Body of pancreas (tissue), 4 donors: ENCODE measurements around the gene PPP1R9B. TPM values are rescaled to one million over a fixed set of nuclear protein-coding genes. Genes with fewer than 3 reads are reported as not detected.

Source experiments
- ATAC-seq: fragments of 150-250 bp; one replicate; pipeline ENCODE4 v1.9.1; 2016
- DNase-seq, 4 donors: peaks; one replicate each; pipeline ENCODE4 v3.0.0-alpha.2; 2019
- H3K27ac ChIP-seq, 4 donors: fragments of 200-600 bp; sonication (generic); 1 replicate in 3 of 4; 2 replicates in 1 of 4; pipeline versions ENCODE4 v1.5.1 to v1.6.1; 2016 to 2019; ENCODE audit warnings: mild to moderate bottlenecking in 1 of 4, mixed read lengths in 1 of 4, moderate library complexity in 1 of 4
- H3K27me3 ChIP-seq, 2 donors: fragments of 200-600 bp; sonication (generic); one replicate each; pipeline ENCODE4 v1.6.0; 2016; ENCODE audit warnings: mild to moderate bottlenecking in 1 of 2
- H3K36me3 ChIP-seq, 2 donors: fragments of 200-600 bp; sonication (generic); replicated peaks in 1 of 2; 2 replicates each; pipeline ENCODE4 v1.5.1; 2016; ENCODE audit warnings: low read depth in 2 of 2; ENCODE audit not compliant: insufficient read depth in 1 of 2
- H3K4me1 ChIP-seq: fragments of 200-600 bp; sonication (generic); one replicate; pipeline ENCODE4 v1.6.0; 2016
- H3K4me3 ChIP-seq, 2 donors: fragments of 200-600 bp; sonication (generic); 1 replicate in 1 of 2; 2 replicates in 1 of 2; pipeline ENCODE4 v1.5.1; 2016 to 2019
- H3K9me3 ChIP-seq, 3 donors: fragments of 200-600 bp; sonication (generic); 1 replicate in 2 of 3; 2 replicates in 1 of 3; pipeline ENCODE4 v1.5.1; 2016
- POLR2A ChIP-seq, 3 donors: fragments of 450-650 bp; IDR thresholded peaks; one replicate each; pipeline ENCODE4 v1.6.1; 2016; ENCODE audit warnings: antibody characterized with exemption in 3 of 3, mild to moderate bottlenecking in 2 of 3
- WGBS, 2 donors: methylation state at CpG; one replicate each; pipeline ENCODE4 v1.1.5; 2017; 5-methylcytosine and 5-hydroxymethylcytosine counted together
- intact Hi-C: fragments of 100-400 bp; cut with DNase I; formaldehyde crosslinking; loops from one replicate; pipeline ENCODE4 v1.15.1; 2023
- total RNA-seq, 2 donors: library from RNA; depleted of rRNA; stranded (reverse); fragments of >200 nt; gene quantifications; one replicate each; pipeline ENCODE4 v1.1.0, GENCODE V29; 2016
- TF ChIP-seq, protein P1 (sequence below), 7 experiments: fragments of 450-650 bp in 4 of 7; fragments of 200-600 bp in 3 of 7; sonication (generic) in 3 of 7; IDR thresholded peaks; one replicate each; pipeline ENCODE4 v1.5.1; 2016 to 2019; ENCODE audit warnings: antibody characterized with exemption in 7 of 7

The PPP1R9B gene
- total RNA-seq, 2 donors from 2014 or later, result 20.0 to 31.0 TPM

- no peak for DNase-seq
- 72 to 80% methylated on average over 11 to 12 of the region's 12 CpGs for WGBS, 2 donors
Measured at GRCh38 chr17:50181591-50182560, 31.4 kb upstream of the PPP1R9B start.

DNA sequence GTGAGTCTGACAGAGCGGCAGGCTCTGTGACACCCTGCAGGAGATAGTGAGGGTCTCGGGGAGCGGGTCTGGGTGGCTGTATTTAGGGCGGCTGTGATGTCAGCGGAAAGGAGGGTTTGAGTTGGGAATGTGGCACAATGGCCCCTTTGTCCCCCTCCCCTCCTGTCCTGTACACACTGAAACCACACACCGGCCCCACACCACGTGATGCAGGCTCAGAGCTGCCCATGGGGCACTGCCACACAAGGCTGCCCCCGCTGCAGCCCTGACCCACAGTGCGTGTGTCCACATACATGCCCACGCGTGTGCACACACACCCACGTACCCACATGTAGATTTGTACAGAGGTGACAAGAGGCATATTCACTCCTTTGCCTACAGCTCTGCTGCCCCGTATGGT, 30.7 kb upstream of the PPP1R9B start:
- no peaks in the 10 kb centered on the region for H3K9me3 ChIP-seq

More at GRCh38 chr17:50181591-50182560, 31.4 kb upstream of the PPP1R9B start:
- no peak for ATAC-seq
- no peaks in the 10 kb centered on the region for H3K36me3 ChIP-seq
- intact Hi-C loops, result no loop called here
- TF ChIP-seq POLR2A (IDR thresholded peaks at IDR 0.05), result no peak
- TF ChIP-seq, protein P1, sequence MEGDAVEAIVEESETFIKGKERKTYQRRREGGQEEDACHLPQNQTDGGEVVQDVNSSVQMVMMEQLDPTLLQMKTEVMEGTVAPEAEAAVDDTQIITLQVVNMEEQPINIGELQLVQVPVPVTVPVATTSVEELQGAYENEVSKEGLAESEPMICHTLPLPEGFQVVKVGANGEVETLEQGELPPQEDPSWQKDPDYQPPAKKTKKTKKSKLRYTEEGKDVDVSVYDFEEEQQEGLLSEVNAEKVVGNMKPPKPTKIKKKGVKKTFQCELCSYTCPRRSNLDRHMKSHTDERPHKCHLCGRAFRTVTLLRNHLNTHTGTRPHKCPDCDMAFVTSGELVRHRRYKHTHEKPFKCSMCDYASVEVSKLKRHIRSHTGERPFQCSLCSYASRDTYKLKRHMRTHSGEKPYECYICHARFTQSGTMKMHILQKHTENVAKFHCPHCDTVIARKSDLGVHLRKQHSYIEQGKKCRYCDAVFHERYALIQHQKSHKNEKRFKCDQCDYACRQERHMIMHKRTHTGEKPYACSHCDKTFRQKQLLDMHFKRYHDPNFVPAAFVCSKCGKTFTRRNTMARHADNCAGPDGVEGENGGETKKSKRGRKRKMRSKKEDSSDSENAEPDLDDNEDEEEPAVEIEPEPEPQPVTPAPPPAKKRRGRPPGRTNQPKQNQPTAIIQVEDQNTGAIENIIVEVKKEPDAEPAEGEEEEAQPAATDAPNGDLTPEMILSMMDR (IDR thresholded peaks at IDR 0.05), result no peak
- H3K27me3 ChIP-seq, result no peaks in the 10 kb centered on the region
- peaks cover 15% of the 10 kb centered on the region for H3K4me1 ChIP-seq
- H3K9me3 ChIP-seq, result no peaks in the 10 kb centered on the region
- no peak overlapping the region for H3K4me3 ChIP-seq
- no peak overlapping the region for H3K27ac ChIP-seq

GRCh38 chr17:50180620-50181019, 30.1 kb upstream of the PPP1R9B start:
- Histone ChIP-seq H3K36me3 (no peaks in the 10 kb centered on the region), H3K4me3 (no peak overlapping the region), H3K27me3 (no peaks in the 10 kb centered on the region), H3K4me1 (peaks cover 20% of the 10 kb centered on the region), H3K9me3 (no peaks in the 10 kb centered on the region), H3K27ac (no peak overlapping the region)
- no peak for DNase-seq
- ATAC-seq, result no peak
- intact Hi-C loops, result no loop called here
- WGBS, 2 donors, result 76 to 82% methylated on average over 12 of the region's 12 CpGs
- no peak for TF ChIP-seq POLR2A (IDR thresholded peaks at IDR 0.05)
- TF ChIP-seq, protein P1 (IDR thresholded peaks at IDR 0.05), result no peak

More for the DNA sequence above, 30.7 kb upstream of the PPP1R9B start:
- intact Hi-C loops, result no loop called here
- 73 to 87% methylated on average over 13 of the region's 13 CpGs for WGBS, 2 donors
- TF ChIP-seq, protein P1 (IDR thresholded peaks at IDR 0.05), result no peak
- no peak for TF ChIP-seq POLR2A (IDR thresholded peaks at IDR 0.05)
- H3K4me3 ChIP-seq, result no peak overlapping the region
- no peaks in the 10 kb centered on the region for H3K36me3 ChIP-seq
- DNase-seq (no peak), ATAC-seq (no peak)
- H3K27me3 ChIP-seq, result no peaks in the 10 kb centered on the region
- H3K4me1 ChIP-seq, result peaks cover 15% of the 10 kb centered on the region
- no peak overlapping the region for H3K27ac ChIP-seq

DNA sequence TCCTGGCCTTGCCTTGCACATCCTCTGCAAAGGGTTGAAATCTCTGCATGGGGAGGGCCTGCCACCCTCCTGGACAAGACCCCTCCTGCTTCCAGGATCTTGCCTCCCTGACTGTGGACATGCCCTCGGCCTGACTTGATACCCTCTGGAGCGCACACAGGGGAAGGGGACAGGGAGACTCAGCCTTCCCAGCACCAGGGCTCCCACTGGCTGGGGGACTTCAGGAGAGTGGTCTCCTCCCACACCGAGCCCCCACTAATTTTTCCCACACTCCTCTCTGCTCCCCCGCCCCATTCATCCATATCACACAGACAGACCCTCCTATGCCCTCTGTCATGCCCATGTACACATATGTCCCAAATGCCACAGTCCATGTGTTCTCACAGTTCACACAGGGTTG, 29.6 kb upstream of the PPP1R9B start:
- no peak for TF ChIP-seq POLR2A (IDR thresholded peaks at IDR 0.05)
- TF ChIP-seq, protein P1 (IDR thresholded peaks at IDR 0.05), result no peak
- Histone ChIP-seq H3K9me3 (no peaks in the 10 kb centered on the region), H3K36me3 (no peaks in the 10 kb centered on the region), H3K27ac (no peak overlapping the region), H3K4me3 (no peak overlapping the region), H3K4me1 (peaks cover 25% of the 10 kb centered on the region), H3K27me3 (no peaks in the 10 kb centered on the region)
- 77 to 88% methylated on average over 2 to 4 of the region's 4 CpGs for WGBS, 2 donors
- DNase-seq, result no peak
- ATAC-seq, result no peak
- intact Hi-C loops, result no loop called here
